HepG2 (cell line): Measurements from ENCODE around the gene CKS1B. TPM values are rescaled to one million over a fixed set of nuclear protein-coding genes. Genes with fewer than 3 reads are reported as not detected.

Experiments used
- ATAC-seq: fragments of 200-7000 bp; cut with Tn5 transposase; 3 replicates; pipeline ENCODE4 v1.9.1; 2020; ENCODE audit warnings: mild to moderate bottlenecking, moderate library complexity
- BruUV-seq: library from RNA; stranded (reverse); fragments of 400-500 nt; replicated peaks from 2 replicates; lab custom pipeline; 2021; lab: Mats Ljungman, UMichigan
- CTCF ChIA-PET: fragments of 300-600 bp; formaldehyde crosslinking; extraction: SDS; loops from one replicate; lab custom pipeline; 2021; ENCODE audit warnings: low total read pairs, inconsistent platforms, low intra/inter-chr PET ratio; lab: Yijun Ruan, JAX
- POLR2A ChIA-PET: fragments of 350-600 bp; sonication (Branson Sonifier 250); formaldehyde crosslinking; loops from one replicate; lab custom pipeline; 2020; ENCODE audit warnings: antibody characterized with exemption, inconsistent platforms; lab: Yijun Ruan, JAX
- DNase-seq: peaks from one replicate; pipeline ENCODE4 v3.0.0-alpha.2; 2015; ENCODE audit warnings: low spot score
- FAIRE-seq: peaks from 3 replicates; lab custom pipeline; 2011; peaks lifted over from hg19 to GRCh38; lab: Jason Lieb, UNC
- H2AFZ ChIP-seq: one replicate; pipeline ENCODE4 v1.6.1; 2011; ENCODE audit warnings: low read length, inconsistent platforms
- H3K27ac ChIP-seq: fragments of 300-600 bp; 3 replicates; pipeline ENCODE4 v1.8.0; 2011; ENCODE audit warnings: mixed run types, mild to moderate bottlenecking, mixed read lengths, low read length, inconsistent platforms; ENCODE audit not compliant: insufficient read depth; ENCODE audit errors: extremely low read length
- H3K27me3 ChIP-seq, 2 experiments: fragments of 200-600 bp in 1 of 2; 2 replicates in 1 of 2; 3 replicates in 1 of 2; pipeline versions ENCODE4 v1.6.0 to v1.8.0; 2011; ENCODE audit warnings: low read length in 2 of 2, mild to moderate bottlenecking in 2 of 2, moderate library complexity in 2 of 2, inconsistent platforms in 1 of 2; ENCODE audit not compliant: insufficient read depth in 2 of 2, control insufficient read depth in 1 of 2
- H3K36me3 ChIP-seq, 2 experiments: fragments of 200-600 bp in 1 of 2; replicated peaks in 1 of 2; 2 replicates in 1 of 2; 3 replicates in 1 of 2; pipeline versions ENCODE4 v1.5.1 to v1.8.0; 2011; ENCODE audit warnings: low read length in 2 of 2, inconsistent platforms in 1 of 2; ENCODE audit not compliant: insufficient read depth in 2 of 2, control insufficient read depth in 1 of 2
- H3K4me1 ChIP-seq: 2 replicates; pipeline ENCODE4 v1.5.1; 2012; ENCODE audit warnings: low read length, inconsistent platforms; ENCODE audit not compliant: insufficient read depth
- H3K4me2 ChIP-seq: 2 replicates; pipeline ENCODE4 v1.6.0; 2011; ENCODE audit warnings: low read depth, low read length, inconsistent platforms
- H3K4me3 ChIP-seq, 3 experiments: fragments of 200-600 bp in 1 of 3; sonication (generic), shearing (Covaris generic) in 1 of 3; replicated peaks in 1 of 3; 2 replicates each; pipeline ENCODE4 v1.5.1; 2011 to 2016; ENCODE audit warnings: low read length in 3 of 3, inconsistent platforms in 2 of 3, low read depth in 2 of 3, mild to moderate bottlenecking in 2 of 3, control low read depth in 1 of 3, mixed read lengths in 1 of 3; ENCODE audit not compliant: insufficient read depth in 1 of 3
- H3K79me2 ChIP-seq: one replicate; pipeline ENCODE4 v1.6.1; 2011; ENCODE audit warnings: low read length, inconsistent platforms; ENCODE audit not compliant: insufficient read depth
- H3K9ac ChIP-seq: 2 replicates; pipeline ENCODE4 v1.6.0; 2011; ENCODE audit warnings: mild to moderate bottlenecking, low read depth, low read length, inconsistent platforms; ENCODE audit not compliant: insufficient read depth
- H3K9me3 ChIP-seq: 2 replicates; pipeline ENCODE4 v1.5.1; 2012; ENCODE audit warnings: mild to moderate bottlenecking, low read length
- H4K20me1 ChIP-seq: 2 replicates; pipeline ENCODE4 v1.6.0; 2011; ENCODE audit warnings: inconsistent platforms, mild to moderate bottlenecking, low read length, moderate library complexity; ENCODE audit not compliant: insufficient read depth
- AHDC1 ChIP-seq: sonication (generic); formaldehyde crosslinking; IDR thresholded peaks from 2 replicates; pipeline ENCODE4 v1.5.1; 2020; ENCODE audit warnings: mild to moderate bottlenecking, missing genetic modification reagents, borderline replicate concordance
- BORCS8-MEF2B ChIP-seq: sonication (generic); formaldehyde crosslinking; IDR thresholded peaks from 2 replicates; pipeline ENCODE4 v1.8.0; 2022; ENCODE audit warnings: mild to moderate bottlenecking, missing genetic modification reagents
- PLSCR1 ChIP-seq: sonication (generic); formaldehyde crosslinking; IDR thresholded peaks from 2 replicates; pipeline ENCODE4 v1.5.0; 2020; ENCODE audit warnings: missing genetic modification reagents, mild to moderate bottlenecking, borderline replicate concordance
- ZNF318 ChIP-seq: sonication (generic); formaldehyde crosslinking; IDR thresholded peaks from 2 replicates; pipeline ENCODE4 v1.4.0; 2020; ENCODE audit warnings: mild to moderate bottlenecking, missing genetic modification reagents
- ZNF879 ChIP-seq: sonication (generic); formaldehyde crosslinking; IDR thresholded peaks from 2 replicates; pipeline ENCODE4 v1.8.1; 2023; ENCODE audit warnings: missing genetic modification reagents
- WGBS: methylation state at CpG from one replicate; pipeline ENCODE4 v1.1.6; 2017; ENCODE audit warnings: low lambda C conversion rate; 5-methylcytosine and 5-hydroxymethylcytosine counted together
- in situ Hi-C: cut with HindIII; loops from 2 replicates; pipeline ENCODE4 v1.10.0; 2017; ENCODE audit warnings: low pct_unique_long_range_greater_than_20kb; ENCODE audit not compliant: extremely low pct_ligation_motif_present
- intact Hi-C: fragments of 100-400 bp; cut with micrococcal nuclease; formaldehyde crosslinking; loops from one replicate; pipeline ENCODE4 v1.10.0; 2022; ENCODE audit not compliant: unreplicated experiment
- polyA plus RNA-seq, 8 experiments: library from polyadenylated mRNA; depleted of rRNA in 3 of 8; stranded (reverse) in 7 of 8; unstranded in 1 of 8; fragments of >200 nt; fragmentation: Illumina TruSeq in 4 of 8; extraction: Trizol in 4 of 8; gene quantifications; 2 replicates each; pipeline versions ENCODE4 v1.2.1 to v1.2.3, GENCODE V29; 2011 to 2016; ENCODE audit warnings: low read depth in 4 of 8, missing spikeins in 1 of 8, mixed read lengths in 1 of 8; ENCODE audit not compliant: insufficient read depth in 1 of 8
- total RNA-seq, 5 experiments: library from RNA; depleted of rRNA; stranded (reverse); fragments of >200 nt; fragmentation: Illumina TruSeq; extraction: Trizol; gene quantifications; 2 replicates each; pipeline ENCODE4 v1.2.3, GENCODE V29; 2016; ENCODE audit warnings: low read depth in 1 of 5

The CKS1B gene
- total and polyA plus RNA-seq, 2 of the 13 experiments (the other 11 are each of a cell fraction or from before 2014, with no cell fraction given): 217 to 222 TPM

GRCh38 chr1:154938604-154939399 lies 35.7 kb upstream of the CKS1B start:
- Histone ChIP-seq H3K4me1 (peaks cover 80% of the 10 kb centered on the region), H3K4me2 (peak overlapping the region; percentile 13; the same call in 1 of the 2 replicates), H3K27ac (peak overlapping the region; percentile 99), H3K4me3 (no peak overlapping the region), H3K9me3 (no peaks in the 10 kb centered on the region), H4K20me1 (no peaks in the 10 kb centered on the region), H3K36me3 (no peaks in the 10 kb centered on the region), H2AFZ (no peak overlapping the region), H3K79me2 (no peaks in the 10 kb centered on the region), H3K9ac (no peak overlapping the region), H3K27me3 (no peaks in the 10 kb centered on the region)
- ChIA-PET CTCF (no interaction called here), POLR2A (interaction anchor here (0.7 to 2.7 kb wide), 3 partner anchors 34 to 334 kb away, joined by 3 to 28 read pairs (median 14); partner anchors contain the start of gene CKS1B)
- ATAC-seq (no peak), DNase-seq (no peak), FAIRE-seq (peak; percentile 4)
- no TSS peak for BruUV-seq
- in situ Hi-C loops: no loop called here
- WGBS: 96% methylated on average over 7 of the region's 7 CpGs
- intact Hi-C loops: no loop called here
- TF ChIP-seq BORCS8-MEF2B (CRISPR knock-in tag): no peak
- no peak for TF ChIP-seq ZNF879 (CRISPR knock-in tag)
- no peak for TF ChIP-seq PLSCR1 (CRISPR knock-in tag)
- no peak for TF ChIP-seq ZNF318 (CRISPR knock-in tag)
- no peak for TF ChIP-seq AHDC1 (CRISPR knock-in tag)
